ENCODE results near the gene CDH2. TPM values are rescaled to one million over a fixed set of nuclear protein-coding genes. Genes with fewer than 3 reads are reported as not detected.

Gene CDH2
- total RNA-seq, 1 donor from 2014 or later: 22.8 TPM

GRCh38 chr18:28095041-28095440, 81.9 kb downstream of the CDH2 start:
- intact Hi-C loops (cut with DNase I): no loop called here
- H3K27me3 ChIP-seq: no peaks in the 10 kb centered on the region
- no peak for TF ChIP-seq CTCF (IDR thresholded peaks at IDR 0.05)
- no peaks in the 10 kb centered on the region for H3K9me3 ChIP-seq
- no peaks in the 10 kb centered on the region for H3K4me1 ChIP-seq
- no peak overlapping the region for H3K27ac ChIP-seq
- no peak overlapping the region for H3K4me3 ChIP-seq
- DNase-seq (ENCODE audit: low spot score in 2 of 2): no peak
- H3K36me3 ChIP-seq: no peaks in the 10 kb centered on the region

- no peak for DNase-seq (ENCODE audit: low spot score in 2 of 2)
- Histone ChIP-seq H3K27ac (no peak overlapping the region), H3K4me1 (no peaks in the 10 kb centered on the region), H3K27me3 (no peaks in the 10 kb centered on the region), H3K9me3 (no peaks in the 10 kb centered on the region), H3K4me3 (no peak overlapping the region), H3K36me3 (no peaks in the 10 kb centered on the region)
- TF ChIP-seq CTCF (IDR thresholded peaks at IDR 0.05): no peak
- intact Hi-C loops (cut with DNase I): no loop called here
These were observed 85.7 kb downstream of the CDH2 start for GRCh38 chr18:28091197-28091596.

- Histone ChIP-seq H3K36me3 (no peaks in the 10 kb centered on the region), H3K9me3 (no peaks in the 10 kb centered on the region), H3K27ac (no peak overlapping the region), H3K4me1 (no peaks in the 10 kb centered on the region), H3K4me3 (no peak overlapping the region), H3K27me3 (no peaks in the 10 kb centered on the region)
- intact Hi-C loops (cut with DNase I): no loop called here
- no peak for DNase-seq (ENCODE audit: low spot score in 2 of 2)
- no peak for TF ChIP-seq CTCF (IDR thresholded peaks at IDR 0.05)
These were observed 88.5 kb downstream of the CDH2 start for GRCh38 chr18:28088477-28088876.

- Histone ChIP-seq H3K4me3 (no peak overlapping the region), H3K27me3 (no peaks in the 10 kb centered on the region), H3K4me1 (no peaks in the 10 kb centered on the region), H3K36me3 (no peaks in the 10 kb centered on the region), H3K9me3 (no peaks in the 10 kb centered on the region), H3K27ac (no peak overlapping the region)
- TF ChIP-seq CTCF (IDR thresholded peaks at IDR 0.05): no peak
- intact Hi-C loops (cut with DNase I): no loop called here
- no peak for DNase-seq (ENCODE audit: low spot score in 2 of 2)
These were observed 90.0 kb downstream of the CDH2 start for GRCh38 chr18:28086670-28087552.

GRCh38 chr18:28081516-28081915, 95.4 kb downstream of the CDH2 start:
- TF ChIP-seq CTCF (IDR thresholded peaks at IDR 0.05): no peak
- no peaks in the 10 kb centered on the region for H3K4me1 ChIP-seq
- no peaks in the 10 kb centered on the region for H3K9me3 ChIP-seq
- intact Hi-C loops (cut with DNase I): no loop called here
- H3K27me3 ChIP-seq: no peaks in the 10 kb centered on the region
- no peak overlapping the region for H3K4me3 ChIP-seq
- no peaks in the 10 kb centered on the region for H3K36me3 ChIP-seq
- H3K27ac ChIP-seq: no peak overlapping the region
- no peak for DNase-seq (ENCODE audit: low spot score in 2 of 2)
